Endothelial cell (in vitro differentiated cells): ENCODE measurements around the gene HSDL2. TPM values are rescaled to one million over a fixed set of nuclear protein-coding genes. Genes with fewer than 3 reads are reported as not detected.
A peak's percentile ranks its signal among the peaks of the same experiment; 100 is the strongest.

ENCODE experiments used
- DNase-seq: peaks from one replicate; pipeline ENCODE4 v3.0.0; 2021; ENCODE audit warnings: low spot score
- H3K27ac Mint-ChIP-seq: one replicate; pipeline ENCODE4 v1.8.0; 2021; ENCODE audit warnings: mixed read lengths, inconsistent platforms; ENCODE audit not compliant: unreplicated experiment
- H3K27me3 Mint-ChIP-seq: one replicate; pipeline ENCODE4 v1.8.0; 2021; ENCODE audit warnings: mild to moderate bottlenecking, moderate library complexity, mixed read lengths, inconsistent platforms; ENCODE audit not compliant: unreplicated experiment
- H3K36me3 Mint-ChIP-seq: one replicate; pipeline ENCODE4 v1.8.0; 2021; ENCODE audit warnings: mild to moderate bottlenecking, low read depth, mixed read lengths, inconsistent platforms; ENCODE audit not compliant: unreplicated experiment
- H3K4me1 Mint-ChIP-seq: one replicate; pipeline ENCODE4 v1.8.0; 2021; ENCODE audit warnings: mild to moderate bottlenecking, mixed read lengths, inconsistent platforms; ENCODE audit not compliant: unreplicated experiment
- H3K4me3 Mint-ChIP-seq: one replicate; pipeline ENCODE4 v1.8.0; 2021; ENCODE audit warnings: mild to moderate bottlenecking, mixed read lengths, inconsistent platforms; ENCODE audit not compliant: unreplicated experiment
- H3K9me3 Mint-ChIP-seq: one replicate; pipeline ENCODE4 v1.8.0; 2021; ENCODE audit warnings: mixed read lengths, inconsistent platforms; ENCODE audit not compliant: unreplicated experiment
- total RNA-seq: library from RNA; stranded (reverse); fragmentation: NEBNext Ultra II Directional; extraction: Animal tissue kit (Norgen Biotek cat#: 25700); gene quantifications from one replicate; pipeline ENCODE4 v1.2.1, GENCODE V29; 2021; ENCODE audit not compliant: unreplicated experiment
- TF ChIP-seq, protein P1 (sequence below): fragments of 200-600 bp; sonication (generic); IDR thresholded peaks from one replicate; pipeline ENCODE4 v1.5.0; 2021; ENCODE audit warnings: antibody characterized with exemption; ENCODE audit not compliant: unreplicated experiment

HSDL2 gene
- total RNA-seq, 1 donor from 2014 or later: 7.9 TPM

- Mint-ChIP-seq H3K9me3 (no peaks in the 10 kb centered on the region), H3K4me1 (peaks cover 1% of the 10 kb centered on the region), H3K27ac (no peak overlapping the region), H3K36me3 (no peaks in the 10 kb centered on the region), H3K4me3 (no peak overlapping the region), H3K27me3 (no peaks in the 10 kb centered on the region)
- TF ChIP-seq, protein P1, sequence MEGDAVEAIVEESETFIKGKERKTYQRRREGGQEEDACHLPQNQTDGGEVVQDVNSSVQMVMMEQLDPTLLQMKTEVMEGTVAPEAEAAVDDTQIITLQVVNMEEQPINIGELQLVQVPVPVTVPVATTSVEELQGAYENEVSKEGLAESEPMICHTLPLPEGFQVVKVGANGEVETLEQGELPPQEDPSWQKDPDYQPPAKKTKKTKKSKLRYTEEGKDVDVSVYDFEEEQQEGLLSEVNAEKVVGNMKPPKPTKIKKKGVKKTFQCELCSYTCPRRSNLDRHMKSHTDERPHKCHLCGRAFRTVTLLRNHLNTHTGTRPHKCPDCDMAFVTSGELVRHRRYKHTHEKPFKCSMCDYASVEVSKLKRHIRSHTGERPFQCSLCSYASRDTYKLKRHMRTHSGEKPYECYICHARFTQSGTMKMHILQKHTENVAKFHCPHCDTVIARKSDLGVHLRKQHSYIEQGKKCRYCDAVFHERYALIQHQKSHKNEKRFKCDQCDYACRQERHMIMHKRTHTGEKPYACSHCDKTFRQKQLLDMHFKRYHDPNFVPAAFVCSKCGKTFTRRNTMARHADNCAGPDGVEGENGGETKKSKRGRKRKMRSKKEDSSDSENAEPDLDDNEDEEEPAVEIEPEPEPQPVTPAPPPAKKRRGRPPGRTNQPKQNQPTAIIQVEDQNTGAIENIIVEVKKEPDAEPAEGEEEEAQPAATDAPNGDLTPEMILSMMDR: no peak
- DNase-seq: no peak
Measured at GRCh38 chr9:112354081-112354743, 25.7 kb upstream of the HSDL2 start.

- Mint-ChIP-seq H3K27me3 (no peaks in the 10 kb centered on the region), H3K4me1 (no peaks in the 10 kb centered on the region), H3K27ac (no peak overlapping the region), H3K9me3 (no peaks in the 10 kb centered on the region), H3K36me3 (no peaks in the 10 kb centered on the region), H3K4me3 (no peak overlapping the region)
- TF ChIP-seq, protein P1: no peak
- DNase-seq: no peak
Measured at GRCh38 chr9:112355427-112355897, 24.4 kb upstream of the HSDL2 start.

DNA sequence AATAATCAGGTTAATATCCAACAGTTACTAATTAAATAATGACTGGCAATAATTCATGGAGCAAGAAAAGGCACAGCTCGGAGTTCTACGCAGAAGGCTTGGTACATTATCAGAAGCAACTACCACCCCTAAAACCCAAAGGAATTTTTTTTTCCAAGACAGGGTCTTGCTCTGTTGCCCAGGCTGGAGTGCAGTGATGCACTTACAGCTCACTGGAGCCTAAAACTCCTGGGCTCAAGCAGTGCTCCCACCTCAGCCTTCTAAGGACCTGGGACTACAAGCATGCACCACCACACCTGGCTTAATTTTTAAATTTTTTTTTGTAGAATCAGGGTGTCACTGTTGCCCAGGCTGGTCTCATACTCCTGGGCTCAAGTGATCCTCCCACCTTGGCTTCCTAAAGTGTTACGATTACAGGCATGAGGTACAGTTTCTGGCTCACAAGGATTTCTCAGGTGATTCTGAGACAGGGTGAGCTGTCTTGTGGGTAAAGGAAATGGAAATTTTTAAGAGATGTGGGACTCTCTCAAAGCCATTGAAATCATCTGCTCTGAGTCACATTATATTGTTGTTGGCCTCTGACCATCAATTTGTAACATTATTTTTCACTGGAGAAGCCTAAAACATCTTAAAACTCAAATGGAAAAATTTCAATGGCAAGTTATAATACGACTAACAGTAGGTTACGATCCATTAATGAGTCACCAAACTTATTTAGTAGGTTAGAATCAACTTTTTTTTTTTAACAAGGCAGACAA is 19.7 kb upstream of the HSDL2 start:
- H3K9me3 Mint-ChIP-seq: peaks cover 3% of the 10 kb centered on the region
- H3K36me3 Mint-ChIP-seq: peaks cover under 1% of the 10 kb centered on the region
- no peak overlapping the region for H3K27ac Mint-ChIP-seq
- DNase-seq: no peak
- H3K4me1 Mint-ChIP-seq: no peaks in the 10 kb centered on the region
- H3K27me3 Mint-ChIP-seq: no peaks in the 10 kb centered on the region
- no peak overlapping the region for H3K4me3 Mint-ChIP-seq
- TF ChIP-seq, protein P1: no peak

GRCh38 chr9:112361601-112362000 is 18.3 kb upstream of the HSDL2 start:
- Mint-ChIP-seq H3K36me3 (peaks cover 7% of the 10 kb centered on the region), H3K9me3 (peaks cover 9% of the 10 kb centered on the region)

More at GRCh38 chr9:112361601-112362000, 18.3 kb upstream of the HSDL2 start:
- Mint-ChIP-seq H3K4me1 (no peaks in the 10 kb centered on the region), H3K27ac (no peak overlapping the region), H3K27me3 (no peaks in the 10 kb centered on the region), H3K4me3 (no peak overlapping the region)
- DNase-seq: peak; percentile 19
- TF ChIP-seq, protein P1: peak; percentile 88
